ENCODE measurements around the gene M1AP.
"Not testable (repeated sequence)": the region's sequence is repeated elsewhere in the genome, so short reads cannot be mapped to it uniquely, and the experiment has no call there.

M1AP gene

GRCh38 chr2:74655579-74655978, 7.4 kb upstream of the M1AP start:
- no peak overlapping the region for H3K27ac ChIP-seq
- DNase-seq (ENCODE audit: low read depth, low spot score): no peak

- no peak within 1 kb of the TSS for H3K27ac ChIP-seq
- peak; percentile 69 for DNase-seq (ENCODE audit: low read depth, low spot score)
Observed at GRCh38 chr2:74653985-74654882, 6.1 kb upstream of the M1AP start, which contains the start of gene SEMA4F. Gene SEMA4F (plus strand): TSS chr2:74654247. CDS start chr2:74654377, 130 bp downstream.

- no peak for DNase-seq (ENCODE audit: low read depth, low spot score)
- no peak overlapping the region for H3K27ac ChIP-seq
Observed at GRCh38 chr2:74653589-74653984, 5.5 kb upstream of the M1AP start.

GRCh38 chr2:74646834-74647482, 1.2 kb downstream of the M1AP start:
- DNase-seq (ENCODE audit: low read depth, low spot score): no peak
- no peak overlapping the region for H3K27ac ChIP-seq

GRCh38 chr2:74646201-74646600, 1.9 kb downstream of the M1AP start:
- no peak overlapping the region for H3K27ac ChIP-seq
- no peak for DNase-seq (ENCODE audit: low read depth, low spot score)

- no peak overlapping the region for H3K27ac ChIP-seq
- no peak for DNase-seq (ENCODE audit: low read depth, low spot score)
Observed at GRCh38 chr2:74645344-74645743, 2.8 kb downstream of the M1AP start.

GRCh38 chr2:74639550-74639949, 8.6 kb downstream of the M1AP start:
- DNase-seq (ENCODE audit: low read depth, low spot score): no peak
- no peak overlapping the region for H3K27ac ChIP-seq

- H3K27ac ChIP-seq: no peak overlapping the region
- DNase-seq (ENCODE audit: low read depth, low spot score): no peak
Observed at GRCh38 chr2:74632939-74633312, 15.2 kb downstream of the M1AP start.

GRCh38 chr2:74632209-74632938, 15.8 kb downstream of the M1AP start:
- no peak overlapping the region for H3K27ac ChIP-seq
- DNase-seq (ENCODE audit: low read depth, low spot score): no peak

GRCh38 chr2:74630454-74630853, 17.7 kb downstream of the M1AP start:
- DNase-seq (ENCODE audit: low read depth, low spot score); H3K27ac ChIP-seq: not testable (repeated sequence)

GRCh38 chr2:74628538-74629105, 19.5 kb downstream of the M1AP start:
- DNase-seq (ENCODE audit: low read depth, low spot score): no peak
- H3K27ac ChIP-seq: no peak overlapping the region

- no peak overlapping the region for H3K27ac ChIP-seq
- DNase-seq (ENCODE audit: low read depth, low spot score): no peak
Observed at GRCh38 chr2:74625658-74626425, 22.3 kb downstream of the M1AP start.

- no peak overlapping the region for H3K27ac ChIP-seq
- DNase-seq (ENCODE audit: low read depth, low spot score): no peak
Observed at GRCh38 chr2:74620671-74621070, 27.5 kb downstream of the M1AP start.

- DNase-seq (ENCODE audit: low read depth, low spot score): no peak
- H3K27ac ChIP-seq: no peak overlapping the region
Observed at GRCh38 chr2:74619651-74620297, 28.4 kb downstream of the M1AP start.

- DNase-seq (ENCODE audit: low read depth, low spot score): no peak
- H3K27ac ChIP-seq: no peak overlapping the region
Observed at GRCh38 chr2:74618410-74619083, 29.6 kb downstream of the M1AP start.

- no peak for DNase-seq (ENCODE audit: low read depth, low spot score)
- no peak overlapping the region for H3K27ac ChIP-seq
Observed at GRCh38 chr2:74617122-74617521, 31.0 kb downstream of the M1AP start.

- H3K27ac ChIP-seq: no peak overlapping the region
- no peak for DNase-seq (ENCODE audit: low read depth, low spot score)
Observed at GRCh38 chr2:74606927-74607326, 41.2 kb downstream of the M1AP start.

GRCh38 chr2:74603282-74604000, 44.7 kb downstream of the M1AP start:
- no peak overlapping the region for H3K27ac ChIP-seq
- no peak for DNase-seq (ENCODE audit: low read depth, low spot score)

Measured in epithelial cell of prostate (primary cell).